K562 (cell line): ENCODE data around the gene ALK. TPM values are rescaled to one million over a fixed set of nuclear protein-coding genes. Genes with fewer than 3 reads are reported as not detected.

Experiments
- ATAC-seq: fragments of 200-7000 bp; cut with Tn5 transposase; 3 replicates; pipeline ENCODE4 v1.9.1; 2020; ENCODE audit warnings: moderate library complexity
- BruUV-seq: library from RNA; stranded (reverse); fragments of 400-500 nt; replicated peaks from 2 replicates; lab custom pipeline; 2021; lab: Mats Ljungman, UMichigan
- CTCF ChIA-PET: fragments of 300-600 bp; formaldehyde crosslinking; extraction: SDS; loops from one replicate; lab custom pipeline; 2021; ENCODE audit warnings: low intra/inter-chr PET ratio; lab: Yijun Ruan, JAX
- POLR2A ChIA-PET: fragments of 300-600, 350-650 bp; sonication (Branson Sonifier 250); formaldehyde crosslinking; extraction: SDS; loops from one replicate; lab custom pipeline; 2021; ENCODE audit warnings: antibody characterized with exemption, inconsistent platforms; lab: Yijun Ruan, JAX
- DNase-seq, 4 experiments: peaks; one replicate each; pipeline versions ENCODE4 v3.0.0 to v3.0.0-alpha.2; 2011 to 2018; ENCODE audit warnings: low spot score in 3 of 4, mixed read lengths in 3 of 4; ENCODE audit errors: extremely low read depth in 1 of 4
- FAIRE-seq: peaks from 2 replicates; lab custom pipeline; 2011; peaks lifted over from hg19 to GRCh38; lab: Jason Lieb, UNC
- H2AFZ ChIP-seq: 2 replicates; pipeline ENCODE4 v1.6.0; 2011; ENCODE audit warnings: low read depth, low read length, control low read depth, inconsistent platforms
- H3K27ac ChIP-seq: fragments of 200-600 bp; 3 replicates; pipeline ENCODE4 v1.8.0; 2011; ENCODE audit warnings: low read depth, mild to moderate bottlenecking, control low read depth, inconsistent platforms, low read length, moderate library complexity, mixed read lengths; ENCODE audit errors: extremely low read depth
- H3K27me3 ChIP-seq, 2 experiments: fragments of 300-600 bp in 1 of 2; 2 replicates in 1 of 2; 3 replicates in 1 of 2; pipeline versions ENCODE4 v1.6.0 to v1.8.0; 2011; ENCODE audit warnings: inconsistent platforms in 2 of 2, low read length in 2 of 2, mild to moderate bottlenecking in 1 of 2, mixed read lengths in 1 of 2, moderate library complexity in 1 of 2; ENCODE audit not compliant: control insufficient read depth in 2 of 2, insufficient read depth in 2 of 2
- H3K36me3 ChIP-seq: fragments of 300-600 bp; 3 replicates; pipeline ENCODE4 v1.8.0; 2011; ENCODE audit warnings: mild to moderate bottlenecking, low read length, inconsistent platforms; ENCODE audit not compliant: control insufficient read depth, insufficient read depth
- H3K4me1 ChIP-seq, 2 experiments: fragments of 200-600 bp in 1 of 2; replicated peaks in 1 of 2; 2 replicates in 1 of 2; 3 replicates in 1 of 2; pipeline versions ENCODE4 v1.5.1 to v1.8.0; 2011; ENCODE audit warnings: inconsistent platforms in 2 of 2, low read length in 2 of 2, mild to moderate bottlenecking in 1 of 2, mixed read lengths in 1 of 2, moderate library complexity in 1 of 2; ENCODE audit not compliant: control insufficient read depth in 2 of 2, insufficient read depth in 2 of 2
- H3K4me2 ChIP-seq: 2 replicates; pipeline ENCODE4 v1.6.1; 2011; ENCODE audit warnings: low read length, control low read depth, inconsistent platforms, mixed read lengths; ENCODE audit not compliant: insufficient read depth
- H3K4me3 ChIP-seq: fragments of 200-600 bp; sonication (generic), shearing (Covaris generic); 2 replicates; pipeline ENCODE4 v1.5.1; 2016; ENCODE audit warnings: control low read depth, inconsistent platforms
- H3K79me2 ChIP-seq: fragments of 200-600 bp; 3 replicates; pipeline ENCODE4 v1.8.0; 2011; ENCODE audit warnings: low read length, inconsistent platforms; ENCODE audit not compliant: control insufficient read depth, insufficient read depth
- H3K9ac ChIP-seq, 2 experiments: 2 replicates each; pipeline versions ENCODE4 v1.6.0 to v1.6.1; 2011; ENCODE audit warnings: low read depth in 2 of 2, low read length in 2 of 2, control low read depth in 1 of 2, inconsistent platforms in 1 of 2, mild to moderate bottlenecking in 1 of 2, mixed read lengths in 1 of 2; ENCODE audit not compliant: insufficient read depth in 1 of 2
- H3K9me1 ChIP-seq: one replicate; pipeline ENCODE4 v1.6.0; 2011; ENCODE audit warnings: inconsistent platforms, mild to moderate bottlenecking, low read length, moderate library complexity; ENCODE audit not compliant: control insufficient read depth, insufficient read depth
- H3K9me3 ChIP-seq: replicated peaks from 2 replicates; pipeline ENCODE4 v1.5.1; 2011; ENCODE audit warnings: low read depth, low read length, inconsistent platforms; ENCODE audit not compliant: control insufficient read depth, insufficient read depth
- H4K20me1 ChIP-seq: replicated peaks from 2 replicates; pipeline ENCODE4 v1.6.1; 2011; ENCODE audit warnings: low read length, inconsistent platforms, mixed read lengths; ENCODE audit not compliant: control insufficient read depth, insufficient read depth
- CCNT2 ChIP-seq: IDR thresholded peaks from 2 replicates; pipeline ENCODE4 v1.6.1; 2011; ENCODE audit warnings: borderline replicate concordance, low read depth, mild to moderate bottlenecking, moderate library complexity, mixed read lengths, low read length; ENCODE audit not compliant: insufficient read length; ENCODE audit errors: extremely low read depth
- DNMT1 ChIP-seq: fragments of 450-650 bp; IDR thresholded peaks from 2 replicates; pipeline ENCODE4 v1.6.1; 2016; ENCODE audit warnings: antibody characterized with exemption, mild to moderate bottlenecking
- GTF2A2 ChIP-seq: IDR thresholded peaks from 2 replicates; pipeline ENCODE4 v1.6.1; 2016; ENCODE audit warnings: mild to moderate bottlenecking, missing genetic modification characterization, missing compliant biosample characterization
- PHF8 ChIP-seq: fragments of 200-600 bp; sonication (generic); IDR thresholded peaks from 2 replicates; pipeline ENCODE4 v1.6.1; 2012; ENCODE audit warnings: mixed run types, mild to moderate bottlenecking, inconsistent platforms, low read length, moderate library complexity, borderline replicate concordance
- POLR2B ChIP-seq: fragments of 450-650 bp; IDR thresholded peaks from 2 replicates; pipeline ENCODE4 v1.6.1; 2018; ENCODE audit warnings: low read depth; ENCODE audit not compliant: partially characterized antibody
- TOE1 ChIP-seq, 2 experiments: fragments of 450-650 bp in 1 of 2; sonication (generic) in 1 of 2; formaldehyde crosslinking in 1 of 2; IDR thresholded peaks; 2 replicates each; pipeline versions ENCODE4 v1.7.1 to v1.8.0; 2016 to 2022; ENCODE audit warnings: borderline replicate concordance in 2 of 2, mild to moderate bottlenecking in 2 of 2, antibody characterized with exemption in 1 of 2, inconsistent platforms in 1 of 2, low read depth in 1 of 2, missing genetic modification reagents in 1 of 2, moderate library complexity in 1 of 2
- ZNF316 ChIP-seq: fragments of 450-650 bp; IDR thresholded peaks from 2 replicates; pipeline ENCODE4 v1.6.1; 2016
- ZNF436 ChIP-seq: fragments of 250-450, 450-650 bp; sonication (Bioruptor Pico); formaldehyde crosslinking; IDR thresholded peaks from 2 replicates; pipeline ENCODE4 v1.7.0; 2020; ENCODE audit warnings: mild to moderate bottlenecking
- ZNF75A ChIP-seq: fragments of 450-650 bp; formaldehyde crosslinking; IDR thresholded peaks from 2 replicates; pipeline ENCODE4 v1.4.0; 2020; ENCODE audit warnings: mild to moderate bottlenecking
- WGBS: fragments of 100-300 bp; shearing (Covaris generic); methylation state at CpG from one replicate; pipeline ENCODE4 v1.1.6; 2016; ENCODE audit warnings: low coverage, mixed read lengths; ENCODE audit not compliant: insufficient coverage; ENCODE audit errors: missing lambda C conversion rate; 5-methylcytosine and 5-hydroxymethylcytosine counted together
- in situ Hi-C: fragments of 300-500 bp; cut with MboI; formaldehyde crosslinking; loops from 4 replicates; pipeline ENCODE4 v1.15.0; 2018; ENCODE audit warnings: inconsistent platforms, mixed read lengths
- intact Hi-C: fragments of 100-400 bp; cut with micrococcal nuclease; formaldehyde crosslinking; loops from 2 replicates; pipeline ENCODE4 v1.14.2; 2022
- polyA plus RNA-seq, 8 experiments: library from polyadenylated mRNA; depleted of rRNA in 4 of 8; stranded (reverse) in 5 of 8; unstranded in 3 of 8; fragments of >200 nt; fragmentation: Nextera tagmentation in 2 of 8; fragmentation: Illumina TruSeq in 1 of 8; extraction: Ambion mirVana in 2 of 8; extraction: Trizol in 1 of 8; gene quantifications; 2 replicates each; pipeline versions ENCODE4 v1.2.1 to v1.2.3, GENCODE V29; 2011 to 2014; ENCODE audit warnings: inconsistent platforms in 1 of 8, missing spikeins in 1 of 8
- total RNA-seq, 7 experiments: library from RNA; depleted of rRNA in 6 of 7; stranded (reverse); fragments of >200 nt in 6 of 7; fragmentation: Illumina TruSeq in 2 of 7; extraction: Trizol in 2 of 7; gene quantifications; 2 replicates each; pipeline versions ENCODE4 v1.2.1 to v1.2.3, GENCODE V29; 2011 to 2021; ENCODE audit warnings: low replicate concordance in 1 of 7
- TF ChIP-seq, protein P1 (sequence below): fragments of 250-450 bp; sonication (Bioruptor Pico); IDR thresholded peaks from 2 replicates; pipeline ENCODE4 v1.8.0; 2021; ENCODE audit warnings: moderate library complexity, mild to moderate bottlenecking, inconsistent platforms
- TF ChIP-seq, protein P2 (sequence below): fragments of 250-450 bp; sonication (Bioruptor Pico); IDR thresholded peaks from 2 replicates; pipeline ENCODE4 v1.5.0; 2022; ENCODE audit warnings: mild to moderate bottlenecking

The ALK gene
- total and polyA plus RNA-seq, 9 of the 15 experiments (the other 6 are each of a cell fraction or from before 2014, with no cell fraction given): not detected

DNA sequence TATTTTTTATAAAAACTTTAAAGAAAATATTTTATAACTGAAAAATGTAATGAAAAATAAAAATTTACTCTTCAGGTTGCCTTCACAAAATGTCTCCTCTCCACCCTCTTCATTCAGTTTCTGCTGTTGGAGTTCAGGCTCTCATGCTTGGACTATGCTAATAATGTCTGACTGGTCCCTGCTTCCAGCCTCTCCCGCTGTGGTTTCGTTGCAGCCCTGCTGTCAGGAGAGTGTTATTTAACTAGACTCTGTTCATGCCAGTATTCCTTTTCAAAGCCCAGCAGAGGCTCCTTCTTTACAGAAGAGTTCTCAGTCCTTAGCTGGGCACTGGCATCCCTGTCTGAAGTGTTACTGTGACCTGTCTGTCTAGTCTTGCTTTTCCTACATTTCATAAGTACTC, 765.8 kb downstream of the ALK start:
- Histone ChIP-seq H2AFZ (no peak overlapping the region), H3K79me2 (no peaks in the 10 kb centered on the region), H3K4me1 (no peaks in the 10 kb centered on the region), H3K9me1 (no peaks in the 10 kb centered on the region), H3K27me3 (peaks cover 4 to 11% of the 10 kb centered on the region in 2 experiments; a peak in 3 of 5 replicates), H3K4me2 (no peak overlapping the region), H3K9ac (no peak overlapping the region), H3K4me3 (no peak overlapping the region), H3K36me3 (no peaks in the 10 kb centered on the region), H4K20me1 (no peaks in the 10 kb centered on the region), H3K27ac (no peak overlapping the region), H3K9me3 (no peaks in the 10 kb centered on the region)
- CTCF ChIA-PET: no interaction called here
- intact Hi-C loops: no loop called here
- no peak for DNase-seq
- BruUV-seq: no TSS peak
- no peak for FAIRE-seq
- 0% methylated on average over 2 of the region's 2 CpGs for WGBS
- in situ Hi-C loops: no loop called here
- no peak for ATAC-seq
- POLR2A ChIA-PET: no interaction called here
- TF ChIP-seq ZNF436 (CRISPR knock-in tag): no peak
- TF ChIP-seq CCNT2: no peak
- TF ChIP-seq ZNF75A (CRISPR knock-in tag): no peak
- TF ChIP-seq GTF2A2 (tag): no peak
- no peak for TF ChIP-seq ZNF316
- no peak for TF ChIP-seq TOE1 (IDR thresholded peaks at IDR 0.05; ENCODE audit: borderline replicate concordance)
- no peak for TF ChIP-seq TOE1 (CRISPR knock-in tag; IDR thresholded peaks at IDR 0.05; ENCODE audit: borderline replicate concordance, low read depth)
- TF ChIP-seq, protein P1, sequence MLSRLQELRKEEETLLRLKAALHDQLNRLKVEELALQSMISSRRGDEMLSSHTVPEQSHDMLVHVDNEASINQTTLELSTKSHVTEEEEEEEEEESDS (CRISPR knock-in tag): no peak
- TF ChIP-seq, protein P2, sequence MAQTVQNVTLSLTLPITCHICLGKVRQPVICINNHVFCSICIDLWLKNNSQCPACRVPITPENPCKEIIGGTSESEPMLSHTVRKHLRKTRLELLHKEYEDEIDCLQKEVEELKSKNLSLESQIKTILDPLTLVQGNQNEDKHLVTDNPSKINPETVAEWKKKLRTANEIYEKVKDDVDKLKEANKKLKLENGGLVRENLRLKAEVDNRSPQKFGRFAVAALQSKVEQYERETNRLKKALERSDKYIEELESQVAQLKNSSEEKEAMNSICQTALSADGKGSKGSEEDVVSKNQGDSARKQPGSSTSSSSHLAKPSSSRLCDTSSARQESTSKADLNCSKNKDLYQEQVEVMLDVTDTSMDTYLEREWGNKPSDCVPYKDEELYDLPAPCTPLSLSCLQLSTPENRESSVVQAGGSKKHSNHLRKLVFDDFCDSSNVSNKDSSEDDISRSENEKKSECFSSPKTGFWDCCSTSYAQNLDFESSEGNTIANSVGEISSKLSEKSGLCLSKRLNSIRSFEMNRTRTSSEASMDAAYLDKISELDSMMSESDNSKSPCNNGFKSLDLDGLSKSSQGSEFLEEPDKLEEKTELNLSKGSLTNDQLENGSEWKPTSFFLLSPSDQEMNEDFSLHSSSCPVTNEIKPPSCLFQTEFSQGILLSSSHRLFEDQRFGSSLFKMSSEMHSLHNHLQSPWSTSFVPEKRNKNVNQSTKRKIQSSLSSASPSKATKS: no peak
- no peak for TF ChIP-seq PHF8
- TF ChIP-seq DNMT1: no peak
- TF ChIP-seq POLR2B: no peak
